Fibroblast of skin of left quadriceps (primary cell): Measurements from ENCODE around the gene IL1F10.

Source experiments
- DNase-seq, 2 experiments: peaks; one replicate each; pipeline ENCODE4 v3.0.0-alpha.2; 2013; ENCODE audit warnings: low read depth in 2 of 2

IL1F10 gene

GRCh38 chr2:113058998-113059960 lies 8.5 kb upstream of the IL1F10 start, which contains the start of gene IL36RN:
IL36RN (plus strand) TSS chr2:113059198; CDS start chr2:113059439, 241 bp downstream.
- DNase-seq: no peak

- no peak for DNase-seq
Observed at GRCh38 chr2:113060396-113060795, 7.4 kb upstream of the IL1F10 start.

- no peak for DNase-seq
Observed at GRCh38 chr2:113060796-113061195, 7.0 kb upstream of the IL1F10 start.

GRCh38 chr2:113061241-113061640 lies 6.5 kb upstream of the IL1F10 start:
- DNase-seq: no peak

GRCh38 chr2:113061896-113062770 lies 5.6 kb upstream of the IL1F10 start:
- DNase-seq: no peak

GRCh38 chr2:113064281-113064680 lies 3.5 kb upstream of the IL1F10 start:
- DNase-seq: no peak

GRCh38 chr2:113064898-113065297 lies 2.9 kb upstream of the IL1F10 start:
- DNase-seq: no peak

- DNase-seq: no peak
Observed at GRCh38 chr2:113068249-113068648, 479 bp downstream of the IL1F10 start.

GRCh38 chr2:113068706-113069485 lies 1.1 kb downstream of the IL1F10 start:
- no peak for DNase-seq

- no peak for DNase-seq
Observed at GRCh38 chr2:113069676-113070605, 2.2 kb downstream of the IL1F10 start.

- no peak for DNase-seq
Observed at GRCh38 chr2:113070606-113070975, 2.8 kb downstream of the IL1F10 start.

- DNase-seq: no peak
Observed at GRCh38 chr2:113072584-113072983, 4.8 kb downstream of the IL1F10 start.

- DNase-seq: no peak
Observed at GRCh38 chr2:113073325-113073834, 5.6 kb downstream of the IL1F10 start.

GRCh38 chr2:113075030-113075429 lies 7.3 kb downstream of the IL1F10 start:
- no peak for DNase-seq

GRCh38 chr2:113075600-113075999 lies 7.8 kb downstream of the IL1F10 start:
- DNase-seq: no peak

GRCh38 chr2:113076954-113077669 lies 9.3 kb downstream of the IL1F10 start:
- DNase-seq: no peak

- DNase-seq: no peak
Observed at GRCh38 chr2:113077921-113078320, 10.2 kb downstream of the IL1F10 start.

- no peak for DNase-seq
Observed at GRCh38 chr2:113078350-113078839, 10.6 kb downstream of the IL1F10 start.

- no peak for DNase-seq
Observed at GRCh38 chr2:113079131-113079530, 11.4 kb downstream of the IL1F10 start.
